HG02588 (cell line): ENCODE measurements around the gene NRROS.

Experiments used
- ATAC-seq: cut with Tn5 transposase; IDR thresholded peaks from one replicate; pipeline ENCODE4 v1.9.1; 2021; ENCODE audit warnings: mild to moderate bottlenecking, moderate library complexity; ENCODE audit not compliant: unreplicated experiment

Gene NRROS

DNA sequence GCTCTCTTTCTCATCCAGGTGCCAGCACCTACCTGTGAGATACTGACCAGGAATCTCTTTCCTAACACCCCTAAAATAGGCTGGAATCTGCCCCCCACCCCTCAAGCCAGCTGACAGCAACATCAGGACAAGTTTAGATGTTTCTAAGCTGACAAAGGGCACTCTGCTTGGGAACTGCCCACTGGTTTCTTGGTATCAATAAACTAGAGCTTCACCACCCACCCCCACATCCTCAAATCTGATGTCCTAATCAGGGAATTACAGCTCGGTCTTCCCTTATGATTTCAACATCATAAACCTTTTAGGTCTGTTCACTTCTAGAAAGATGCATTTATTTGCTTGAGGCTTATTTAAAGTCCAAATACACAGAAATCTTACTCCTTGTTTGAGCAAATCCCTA lies 37.9 kb downstream of the NRROS start:
- no peak for ATAC-seq

DNA sequence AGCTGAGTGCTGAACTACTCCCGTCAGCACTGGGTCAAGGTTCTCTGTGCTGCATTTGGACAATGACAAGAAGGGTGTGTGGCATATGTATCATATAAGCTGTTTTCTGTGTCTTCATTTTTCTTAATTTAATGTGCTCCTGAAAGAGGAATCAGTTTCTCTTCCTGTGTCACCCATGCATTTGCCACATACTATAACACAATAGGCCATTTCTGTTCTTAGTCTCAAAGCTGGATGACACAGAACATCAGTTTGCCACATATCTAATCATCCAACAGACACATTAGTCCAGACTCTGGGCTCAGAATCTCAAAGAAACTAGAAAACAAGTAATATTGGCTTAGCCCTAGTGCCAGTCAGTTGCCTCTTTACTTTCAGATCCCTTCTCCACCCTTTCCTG lies 38.4 kb downstream of the NRROS start:
- ATAC-seq: no peak

DNA sequence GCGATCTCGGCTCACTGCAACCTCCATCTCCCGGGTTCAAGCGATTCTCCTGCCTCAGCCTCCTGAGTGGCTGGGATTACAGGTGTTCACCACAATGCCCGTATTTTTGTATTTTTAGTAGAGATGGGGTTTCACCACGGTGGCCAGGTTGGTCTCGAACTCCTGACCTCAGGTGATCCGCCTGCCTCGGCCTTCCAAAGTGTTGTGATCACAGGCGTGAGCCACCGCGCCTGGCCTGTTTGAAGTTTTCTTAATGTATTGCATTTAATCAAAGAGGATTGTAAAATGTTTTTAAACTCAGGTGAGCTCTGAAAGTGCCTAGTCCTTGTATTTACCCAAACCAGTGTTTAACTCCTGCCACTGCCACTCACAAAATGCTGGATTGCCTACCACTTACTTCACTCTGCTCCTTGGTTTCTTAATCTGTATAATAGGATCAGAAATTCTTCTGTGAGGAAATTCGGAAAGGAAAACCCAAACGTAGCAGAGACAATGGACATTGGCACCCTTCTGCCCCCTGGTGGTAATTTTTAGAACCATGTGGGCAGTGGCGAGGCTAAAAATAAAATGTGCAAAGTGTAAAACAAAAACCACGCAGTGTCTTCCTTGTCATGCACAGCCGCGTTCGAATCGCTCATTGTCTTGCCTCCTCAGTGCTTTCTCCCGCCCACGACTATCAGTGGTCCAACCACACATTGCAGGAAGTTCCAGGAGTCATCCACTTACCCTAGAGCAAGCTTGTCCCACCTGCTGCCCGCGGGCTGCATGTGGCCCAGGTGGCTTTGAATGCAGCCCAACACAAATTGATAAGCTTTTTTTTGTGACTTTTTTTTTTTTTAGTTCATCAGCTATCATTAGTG lies 45.3 kb downstream of the NRROS start:
- ATAC-seq: peak; percentile 83

DNA sequence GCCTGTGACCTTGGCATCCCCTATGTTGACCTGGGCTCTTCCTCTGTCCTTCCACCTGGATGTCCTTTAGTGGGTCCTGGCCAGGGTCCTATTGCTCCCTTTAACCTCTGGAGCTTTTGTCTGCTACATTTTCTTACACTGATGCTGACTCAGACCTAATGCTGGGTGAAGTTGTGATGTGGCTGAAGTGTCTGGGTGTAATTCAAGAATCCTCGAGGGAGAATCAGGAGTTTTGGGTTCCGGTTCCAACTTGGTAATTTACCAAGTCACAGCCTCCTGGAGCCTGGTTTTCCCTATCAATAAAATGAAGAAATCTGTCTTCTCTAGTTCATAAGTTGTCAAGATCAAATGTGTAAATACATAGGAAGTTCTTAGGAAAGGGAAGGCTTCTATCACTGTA lies 46.9 kb downstream of the NRROS start:
- ATAC-seq: no peak

DNA sequence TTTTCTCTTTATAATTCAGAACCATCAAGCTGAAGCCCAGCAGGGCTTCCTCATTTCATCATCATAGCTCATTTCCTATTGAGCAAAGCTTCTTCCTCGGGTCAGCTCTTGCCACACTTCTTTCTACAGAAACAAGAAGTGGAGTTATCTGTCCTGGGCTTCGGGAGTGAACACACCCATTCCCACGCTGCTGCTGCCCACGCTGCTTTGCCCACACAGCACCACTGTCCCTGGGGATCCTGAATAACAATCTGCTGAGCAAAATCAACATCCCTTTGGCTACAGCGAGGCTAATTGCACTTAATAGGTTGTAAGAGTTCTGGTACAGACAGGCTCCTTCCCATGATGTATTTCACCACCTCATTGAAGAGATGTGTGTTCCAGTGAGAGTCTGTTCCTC lies 48.9 kb downstream of the NRROS start:
- no peak for ATAC-seq

DNA sequence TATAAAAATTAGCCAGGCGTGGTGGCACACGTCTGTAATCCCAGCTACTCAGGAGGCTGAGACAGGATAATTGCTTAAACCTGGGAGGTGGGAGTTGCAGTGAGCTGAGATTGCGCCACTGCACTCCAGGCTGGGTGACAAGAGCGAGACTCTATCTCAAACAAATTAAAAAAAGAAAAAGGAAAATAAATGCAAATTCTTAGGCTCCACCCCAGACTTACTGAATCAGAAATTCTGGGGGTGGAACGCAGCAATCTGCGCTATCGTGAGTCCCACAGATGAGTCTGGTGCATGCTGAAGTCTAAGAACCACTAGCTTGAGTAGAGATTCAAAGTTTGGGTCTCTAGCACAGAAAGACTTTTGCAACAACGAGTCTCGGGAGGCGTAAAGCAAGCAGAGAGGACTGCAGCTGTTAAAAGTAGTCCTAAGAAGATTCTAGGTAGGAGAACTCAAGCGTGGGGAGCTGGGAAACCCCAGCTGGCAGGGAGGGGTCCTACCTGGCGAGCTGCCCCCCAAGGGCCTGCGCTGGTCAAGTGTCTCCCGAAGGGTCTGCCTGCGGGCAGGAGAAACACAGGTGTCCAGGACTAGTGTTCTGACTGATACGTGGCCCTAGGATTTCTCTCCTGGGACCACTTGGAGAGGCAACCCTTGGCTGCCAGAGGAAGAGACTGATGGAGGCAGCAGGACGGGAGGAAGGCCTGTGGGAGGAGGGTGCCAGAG lies 50.6 kb downstream of the NRROS start:
- ATAC-seq: no peak

DNA sequence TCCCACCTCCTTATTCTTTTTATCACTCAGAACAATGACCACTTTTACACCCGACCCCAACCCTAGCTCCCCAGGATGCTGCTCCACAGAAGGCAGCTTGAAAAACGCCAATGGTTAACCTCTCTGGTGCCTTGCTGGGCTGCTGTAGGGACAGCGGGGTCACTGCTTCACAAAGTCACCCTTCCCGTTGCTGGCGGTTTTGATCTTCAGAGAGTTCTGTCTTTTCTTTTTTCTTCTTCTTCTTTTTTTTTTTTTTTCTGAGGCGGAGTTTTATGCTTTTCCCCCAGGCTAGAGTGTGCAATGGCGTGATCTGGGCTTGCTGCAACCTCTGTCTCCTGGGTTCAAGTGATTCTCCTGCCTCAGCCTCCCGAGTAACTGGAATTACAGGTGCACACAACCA lies 51.9 kb downstream of the NRROS start:
- ATAC-seq: no peak

DNA sequence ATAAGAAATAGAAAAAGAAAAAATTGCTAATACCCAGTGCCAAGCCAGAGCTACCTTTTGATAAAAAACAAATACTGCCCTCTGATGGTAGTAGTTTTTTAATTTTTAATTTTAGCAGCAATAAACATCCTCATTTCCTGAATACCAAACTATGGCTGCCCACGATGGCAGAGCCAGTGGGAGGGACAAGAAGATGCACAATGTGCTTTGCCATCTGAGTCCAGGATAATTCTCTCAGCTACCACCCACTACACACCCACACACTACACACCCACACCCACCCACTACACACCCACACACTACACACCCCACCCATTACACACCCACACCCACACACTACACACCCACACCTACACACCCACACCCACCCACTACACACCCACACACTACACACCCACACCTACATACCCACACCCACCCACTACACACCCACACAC lies 54.7 kb downstream of the NRROS start:
- ATAC-seq: no peak

DNA sequence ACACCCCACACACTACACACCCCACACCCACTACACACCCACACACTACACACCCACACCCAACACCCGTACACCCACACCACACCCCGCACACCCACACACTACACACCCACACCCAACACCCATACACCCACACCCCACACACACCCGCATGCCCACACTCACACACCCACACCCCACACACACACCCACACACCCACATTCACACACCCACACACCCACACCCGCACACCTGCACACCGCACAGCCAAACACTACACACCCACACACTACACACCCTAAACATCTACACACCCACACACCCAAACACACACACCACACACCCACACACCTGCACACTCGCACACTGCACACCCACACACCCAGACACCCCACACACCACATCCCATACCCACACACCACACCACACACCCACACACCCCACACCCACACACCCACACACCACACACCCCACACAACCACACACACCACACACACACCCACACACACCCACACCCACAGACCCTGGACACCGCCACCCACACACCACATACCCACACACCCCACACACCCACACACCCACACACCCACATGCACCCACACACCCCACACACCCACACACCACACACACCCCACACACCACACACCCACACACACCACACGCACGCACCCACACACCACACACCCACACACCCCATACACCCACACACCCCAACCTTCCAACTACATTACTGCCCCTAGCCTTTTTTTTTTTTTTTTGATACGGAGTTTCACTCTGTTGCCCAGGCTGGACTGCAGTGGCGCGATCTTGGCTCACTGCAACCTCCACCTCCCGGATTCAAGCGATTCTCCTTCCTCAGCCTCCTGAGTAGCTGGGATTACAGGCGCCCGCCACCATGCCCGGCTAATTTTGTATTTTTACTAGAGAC lies 55.7 kb downstream of the NRROS start:
- ATAC-seq: no peak

DNA sequence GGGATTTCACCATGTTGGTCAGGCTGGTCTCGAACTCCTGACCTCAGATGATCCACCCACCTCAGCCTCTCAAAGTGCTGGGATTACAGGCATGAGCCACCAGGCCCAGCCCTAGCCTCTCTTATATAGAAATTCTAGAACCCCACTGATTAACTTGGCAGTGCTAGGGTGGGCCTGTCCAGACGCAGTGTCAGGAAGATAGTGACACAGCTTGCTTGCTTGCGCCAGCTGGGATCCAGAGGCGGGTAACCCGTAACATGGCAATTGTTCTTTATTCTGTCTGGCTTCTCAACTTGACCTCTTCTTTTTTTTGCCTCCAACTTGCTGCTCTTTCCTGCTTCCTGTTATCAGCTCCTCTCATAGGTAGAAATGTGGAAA lies 56.3 kb downstream of the NRROS start:
- ATAC-seq: no peak

DNA sequence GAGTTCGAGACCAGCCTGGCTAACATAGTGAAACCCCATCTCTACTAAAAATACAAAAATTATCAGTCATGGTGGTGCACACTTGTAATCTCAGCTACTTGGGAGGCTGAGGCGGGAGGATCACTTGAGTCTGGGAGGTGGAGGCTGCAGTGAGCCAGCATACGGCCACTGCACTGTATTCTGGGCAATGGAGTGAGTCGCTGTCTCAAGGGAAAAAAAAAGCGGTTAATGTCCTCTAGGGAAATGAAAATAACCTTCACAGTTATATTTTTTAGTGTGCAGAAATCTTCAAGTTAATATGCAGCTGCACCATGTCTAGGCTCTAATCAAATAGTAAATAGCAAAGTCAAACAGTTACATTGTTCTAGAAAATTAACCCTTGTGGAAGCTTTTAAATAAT lies 57.8 kb downstream of the NRROS start:
- ATAC-seq: no peak

DNA sequence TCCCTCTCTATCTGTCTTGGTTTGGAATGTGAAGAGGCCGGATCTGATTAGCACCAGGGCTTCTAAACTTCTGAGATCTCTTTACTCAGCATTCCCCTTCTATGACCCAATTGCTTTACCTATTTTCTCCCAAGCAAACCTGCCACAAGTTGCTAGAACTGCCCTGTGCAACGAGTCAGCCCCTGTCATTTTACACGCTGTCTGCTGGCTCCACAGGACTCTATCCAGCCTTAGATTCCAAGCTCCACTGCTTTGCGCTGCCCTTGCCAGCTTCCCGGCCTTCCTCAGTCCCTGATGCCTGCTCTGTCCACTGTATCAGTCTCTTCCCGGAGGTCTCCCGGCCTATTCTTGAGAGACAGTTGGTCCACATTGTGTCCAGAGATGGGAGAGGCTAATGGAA lies 60.3 kb downstream of the NRROS start:
- no peak for ATAC-seq

DNA sequence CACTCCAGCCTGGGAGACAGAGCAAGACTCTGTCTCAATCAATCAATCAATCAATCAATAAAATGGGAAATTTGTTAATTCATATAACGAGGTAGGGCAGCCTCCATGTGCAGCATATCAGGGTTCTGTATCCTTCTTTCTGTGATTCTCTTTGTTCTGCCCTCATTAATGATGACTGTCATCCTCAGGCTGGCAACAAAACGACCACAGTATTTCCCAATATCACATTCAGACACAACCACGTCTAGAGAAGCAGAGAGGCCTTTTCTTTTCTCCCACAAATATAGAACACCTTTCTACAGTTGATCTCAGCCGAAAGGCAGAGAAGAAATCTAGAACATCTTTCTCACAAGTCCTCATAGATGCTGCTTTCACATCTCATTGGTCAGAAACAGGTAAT lies 61.3 kb downstream of the NRROS start:
- no peak for ATAC-seq

DNA sequence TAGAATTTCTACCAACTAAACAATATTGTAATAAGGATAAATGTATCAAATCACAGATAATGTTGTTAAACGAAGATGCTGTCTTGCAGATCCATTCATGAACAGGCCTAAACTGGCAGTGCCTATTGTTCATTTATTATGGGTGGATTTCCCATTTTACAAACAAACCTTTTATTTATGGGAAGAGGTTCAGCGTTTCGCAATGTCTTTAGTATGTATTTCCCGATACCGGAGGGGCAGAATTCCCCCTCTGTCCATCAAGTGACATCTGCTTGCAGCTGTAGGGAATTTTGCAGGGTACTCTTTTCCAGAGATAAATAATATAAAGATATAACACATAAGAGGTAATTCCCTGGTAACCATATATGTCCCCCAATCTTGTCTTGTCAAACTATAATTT lies 66.8 kb downstream of the NRROS start:
- no peak for ATAC-seq

DNA sequence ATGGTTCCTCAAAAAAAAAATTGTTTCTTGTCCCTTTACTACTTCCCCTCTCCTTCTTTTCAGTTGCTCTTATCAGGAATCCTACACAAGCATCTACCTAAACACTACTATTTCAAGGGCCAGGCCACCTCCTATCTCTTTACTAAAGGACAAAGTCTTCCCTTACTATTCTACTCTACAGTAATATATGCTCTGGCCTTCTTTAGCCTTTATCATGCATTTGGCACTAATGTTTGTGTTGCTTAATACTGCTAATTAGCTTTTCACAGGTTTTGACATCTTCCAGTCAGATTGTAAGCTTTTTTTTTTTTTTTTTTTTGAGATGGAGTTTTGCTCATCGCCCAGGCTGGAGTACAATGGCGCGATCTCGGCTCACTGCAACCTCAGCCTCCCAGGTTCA lies 67.2 kb downstream of the NRROS start:
- no peak for ATAC-seq

DNA sequence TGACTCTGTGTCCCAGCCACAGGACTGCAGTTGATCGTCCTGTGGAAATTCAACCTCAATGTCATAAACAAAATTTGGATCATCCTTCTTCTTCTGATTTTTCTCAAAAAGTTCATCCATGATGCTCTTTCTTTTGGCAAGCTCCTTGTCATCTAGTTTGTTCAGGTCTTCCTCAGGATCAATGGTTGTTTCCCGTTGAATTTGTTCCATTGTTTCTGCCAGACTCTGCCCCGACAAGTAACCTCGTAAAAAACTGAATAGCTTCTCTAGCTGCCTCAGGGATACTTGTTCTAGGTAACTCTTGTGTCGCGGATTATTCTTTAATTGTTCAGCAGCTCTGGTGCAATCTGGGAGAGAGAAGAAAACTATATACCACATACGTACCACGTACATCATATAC lies 68.1 kb downstream of the NRROS start:
- ATAC-seq: no peak

DNA sequence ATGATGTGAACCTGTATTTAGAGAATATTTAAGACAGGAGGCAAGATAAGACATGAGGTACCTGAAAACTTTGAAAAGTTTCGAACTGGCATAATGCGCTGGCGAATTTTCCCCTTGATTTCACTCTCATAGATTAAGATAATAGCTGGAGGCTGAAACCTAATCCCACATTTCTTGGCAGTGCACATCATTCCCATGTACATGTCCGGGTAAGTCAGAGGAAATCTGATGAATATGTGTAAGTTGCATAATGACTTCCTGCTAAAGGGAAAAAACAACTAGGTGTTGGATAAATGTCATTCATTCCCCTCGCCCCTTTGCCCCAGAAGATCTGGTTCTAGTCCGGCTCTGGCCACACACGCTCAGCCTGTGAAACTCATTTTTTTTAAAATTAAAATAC lies 69.0 kb downstream of the NRROS start:
- ATAC-seq: no peak
